Kidney (tissue), 14 donors: Measurements from ENCODE around the gene COG4. TPM values are rescaled to one million over a fixed set of nuclear protein-coding genes. Genes with fewer than 3 reads are reported as not detected.

ENCODE experiments used
- DNase-seq, 5 donors: peaks; one replicate each; pipeline ENCODE4 v3.0.0-alpha.2; 2013 to 2020
- FAIRE-seq: peaks from 2 replicates; lab custom pipeline; 2012; peaks lifted over from hg19 to GRCh38; lab: Jason Lieb, UNC
- H3K27ac ChIP-seq, 2 donors: one replicate each; pipeline ENCODE4 v1.7.0; 2013; ENCODE audit warnings: low read depth in 2 of 2, low read length in 2 of 2, inconsistent platforms in 1 of 2
- H3K27me3 ChIP-seq: one replicate; pipeline ENCODE4 v1.7.1; 2013; ENCODE audit warnings: low read length, inconsistent platforms; ENCODE audit not compliant: control insufficient read depth, insufficient read depth
- H3K36me3 ChIP-seq, 3 donors: one replicate each; pipeline versions ENCODE4 v1.7.0 to v1.7.1; 2013; ENCODE audit warnings: low read length in 3 of 3, control low read depth in 1 of 3, inconsistent platforms in 1 of 3; ENCODE audit not compliant: insufficient read depth in 3 of 3, control insufficient read depth in 2 of 3
- H3K4me1 ChIP-seq, 3 donors: one replicate each; pipeline versions ENCODE4 v1.7.0 to v1.7.1; 2013; ENCODE audit warnings: low read length in 3 of 3, inconsistent platforms in 1 of 3, low read depth in 1 of 3; ENCODE audit not compliant: control insufficient read depth in 2 of 3, insufficient read depth in 2 of 3
- H3K4me3 ChIP-seq, 3 donors: one replicate each; pipeline versions ENCODE4 v1.7.0 to v1.8.1; 2013; ENCODE audit warnings: low read length in 3 of 3, control low read depth in 1 of 3, inconsistent platforms in 1 of 3
- H3K9ac ChIP-seq, 3 donors: one replicate each; pipeline versions ENCODE4 v1.7.0 to v1.7.1; 2013; ENCODE audit warnings: low read length in 3 of 3, control low read depth in 1 of 3, inconsistent platforms in 1 of 3
- H3K9me3 ChIP-seq, 3 donors: one replicate each; pipeline versions ENCODE4 v1.7.0 to v1.7.1; 2013; ENCODE audit warnings: low read length in 3 of 3, control low read depth in 1 of 3, inconsistent platforms in 1 of 3; ENCODE audit not compliant: control insufficient read depth in 2 of 3, insufficient read depth in 1 of 3
- intact Hi-C: fragments of 100-400 bp; cut with DNase I; formaldehyde crosslinking; loops from one replicate; pipeline ENCODE4 v1.11.1; 2022
- polyA plus RNA-seq: library from polyadenylated mRNA; stranded (reverse); fragments of 350-450 nt; fragmentation: Illumina TruSeq; extraction: RNeasy Lipid Tissue Mini Kit (QIAGEN cat#74804); gene quantifications from one replicate; pipeline ENCODE4 v1.2.3, GENCODE V29; 2014; ENCODE audit warnings: low read depth, low replicate concordance; ENCODE audit not compliant: insufficient read depth
- total RNA-seq: library from RNA; stranded (reverse); fragmentation: NEBNext Ultra II Directional; extraction: Animal tissue kit (Norgen Biotek cat#: 25700); gene quantifications from one replicate; pipeline ENCODE4 v1.2.1, GENCODE V29; 2021
- TF ChIP-seq, protein P1 (sequence below): IDR thresholded peaks from 3 replicates; pipeline ENCODE4 v1.5.1; 2012; ENCODE audit warnings: mild to moderate bottlenecking, moderate library complexity, borderline replicate concordance; ENCODE audit not compliant: insufficient read depth; ENCODE audit errors: extremely low read depth
- donor health status: control.
- donor health status: control.
- donor health status: control.
- donor health status: control.
- donor health status: control.
- donor health status: DM: yes; HTN: yes; CAD: no.
- donor health status: Normal renal cell carcinoma (clear cell type).

COG4 gene
- total and polyA plus RNA-seq, 2 donors from 2014 or later: 42.9 to 69.7 TPM

- FAIRE-seq (no peak), DNase-seq (no peak)
- Histone ChIP-seq H3K27ac (peak overlapping the region in 1 of 2 donors; percentile 16), H3K4me1 (peaks cover 0 to 2% (median 0%) of the 10 kb centered on the region in 3 donors), H3K27me3 (no peaks in the 10 kb centered on the region), H3K9ac (no peak overlapping the region), H3K4me3 (no peak overlapping the region), H3K9me3 (no peaks in the 10 kb centered on the region), H3K36me3 (peaks cover 14 to 56% (median 49%) of the 10 kb centered on the region in 3 donors)
- intact Hi-C loops: no loop called here
- TF ChIP-seq, protein P1, sequence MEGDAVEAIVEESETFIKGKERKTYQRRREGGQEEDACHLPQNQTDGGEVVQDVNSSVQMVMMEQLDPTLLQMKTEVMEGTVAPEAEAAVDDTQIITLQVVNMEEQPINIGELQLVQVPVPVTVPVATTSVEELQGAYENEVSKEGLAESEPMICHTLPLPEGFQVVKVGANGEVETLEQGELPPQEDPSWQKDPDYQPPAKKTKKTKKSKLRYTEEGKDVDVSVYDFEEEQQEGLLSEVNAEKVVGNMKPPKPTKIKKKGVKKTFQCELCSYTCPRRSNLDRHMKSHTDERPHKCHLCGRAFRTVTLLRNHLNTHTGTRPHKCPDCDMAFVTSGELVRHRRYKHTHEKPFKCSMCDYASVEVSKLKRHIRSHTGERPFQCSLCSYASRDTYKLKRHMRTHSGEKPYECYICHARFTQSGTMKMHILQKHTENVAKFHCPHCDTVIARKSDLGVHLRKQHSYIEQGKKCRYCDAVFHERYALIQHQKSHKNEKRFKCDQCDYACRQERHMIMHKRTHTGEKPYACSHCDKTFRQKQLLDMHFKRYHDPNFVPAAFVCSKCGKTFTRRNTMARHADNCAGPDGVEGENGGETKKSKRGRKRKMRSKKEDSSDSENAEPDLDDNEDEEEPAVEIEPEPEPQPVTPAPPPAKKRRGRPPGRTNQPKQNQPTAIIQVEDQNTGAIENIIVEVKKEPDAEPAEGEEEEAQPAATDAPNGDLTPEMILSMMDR: no peak
These were observed 48.3 kb upstream of the COG4 start for GRCh38 chr16:70571623-70572022.

GRCh38 chr16:70570967-70571570 lies 47.7 kb upstream of the COG4 start:
- TF ChIP-seq, protein P1: no peak
- H3K27ac ChIP-seq: no peak overlapping the region
- peaks cover 0 to 2% (median 0%) of the 10 kb centered on the region in 3 donors for H3K4me1 ChIP-seq
- intact Hi-C loops: no loop called here
- DNase-seq: no peak
- no peak overlapping the region for H3K4me3 ChIP-seq
- no peaks in the 10 kb centered on the region for H3K9me3 ChIP-seq
- peaks cover 14 to 57% (median 51%) of the 10 kb centered on the region in 3 donors for H3K36me3 ChIP-seq
- H3K27me3 ChIP-seq: no peaks in the 10 kb centered on the region
- no peak for FAIRE-seq
- H3K9ac ChIP-seq: no peak overlapping the region

GRCh38 chr16:70569752-70570151 lies 46.4 kb upstream of the COG4 start:
- intact Hi-C loops: no loop called here
- DNase-seq (no peak), FAIRE-seq (no peak)
- peaks cover 15 to 68% (median 60%) of the 10 kb centered on the region in 3 donors for H3K36me3 ChIP-seq
- no peak overlapping the region for H3K4me3 ChIP-seq
- H3K9ac ChIP-seq: no peak overlapping the region
- H3K9me3 ChIP-seq: no peaks in the 10 kb centered on the region
- H3K4me1 ChIP-seq: peaks cover 0 to 2% (median 0%) of the 10 kb centered on the region in 3 donors
- no peak overlapping the region for H3K27ac ChIP-seq
- H3K27me3 ChIP-seq: no peaks in the 10 kb centered on the region
- TF ChIP-seq, protein P1: no peak
